NCI-H2171 treated with DMSO at 0.1 percent for 48 hours (cell line): Measurements from ENCODE around the gene ETFRF1.

ENCODE experiments used
- DNase-seq: peaks from one replicate; lab custom pipeline; 2025; lab: John Stamatoyannopoulos, UW

The ETFRF1 gene, protein sequence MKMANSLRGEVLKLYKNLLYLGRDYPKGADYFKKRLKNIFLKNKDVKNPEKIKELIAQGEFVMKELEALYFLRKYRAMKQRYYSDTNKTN

GRCh38 chr12:25195056-25195971 is at the start of gene ETFRF1, which contains the start of gene DNAI7:
Gene ETFRF1 (plus strand): TSS chr12:25195237. CDS start chr12:25203957, 8,720 bp downstream.
Gene DNAI7 (minus strand): TSS chr12:25195160. CDS start chr12:25195078, 82 bp downstream.
- DNase-seq, result peak; percentile 95

DNA sequence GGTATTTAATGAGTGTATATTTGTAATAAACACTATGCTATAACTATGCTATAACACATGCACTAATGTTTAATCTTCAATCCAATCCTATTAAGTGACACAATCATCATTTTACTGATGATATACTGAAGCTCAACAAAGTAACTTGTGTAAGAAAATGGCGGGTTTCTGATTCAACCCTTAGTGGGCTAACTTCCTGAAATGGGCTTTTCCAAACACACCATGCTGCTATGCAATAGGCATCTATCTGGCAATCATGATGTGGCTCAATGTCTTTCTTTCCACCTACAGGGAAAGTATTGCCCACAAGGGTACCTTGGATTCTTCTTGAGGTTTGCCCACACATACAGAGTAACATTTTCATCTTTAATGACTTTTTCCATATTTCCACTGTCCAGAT is 48.4 kb upstream of the ETFRF1 start:
- DNase-seq, result no peak

- no peak for DNase-seq
These were observed 43.6 kb upstream of the ETFRF1 start for GRCh38 chr12:25151476-25151875.

DNA sequence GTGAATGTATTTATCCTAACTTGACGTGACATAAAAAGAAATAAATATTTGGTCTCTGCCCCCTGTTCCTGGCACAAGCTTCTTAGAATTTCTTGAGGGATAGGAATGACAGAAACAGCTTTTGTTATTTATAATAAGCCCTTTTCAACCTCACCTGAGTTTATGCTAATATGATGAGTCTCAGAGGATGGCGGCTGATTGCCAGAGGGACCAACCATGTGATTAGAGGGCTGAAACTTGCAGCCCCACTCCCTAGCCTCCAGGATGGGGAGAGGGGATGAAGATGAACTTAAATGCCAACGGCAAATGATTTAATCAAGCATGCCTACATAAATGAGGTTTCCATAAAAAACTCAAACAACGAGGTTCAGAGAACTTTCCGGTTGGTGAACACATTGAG is 43.0 kb upstream of the ETFRF1 start:
- DNase-seq, result no peak

DNA sequence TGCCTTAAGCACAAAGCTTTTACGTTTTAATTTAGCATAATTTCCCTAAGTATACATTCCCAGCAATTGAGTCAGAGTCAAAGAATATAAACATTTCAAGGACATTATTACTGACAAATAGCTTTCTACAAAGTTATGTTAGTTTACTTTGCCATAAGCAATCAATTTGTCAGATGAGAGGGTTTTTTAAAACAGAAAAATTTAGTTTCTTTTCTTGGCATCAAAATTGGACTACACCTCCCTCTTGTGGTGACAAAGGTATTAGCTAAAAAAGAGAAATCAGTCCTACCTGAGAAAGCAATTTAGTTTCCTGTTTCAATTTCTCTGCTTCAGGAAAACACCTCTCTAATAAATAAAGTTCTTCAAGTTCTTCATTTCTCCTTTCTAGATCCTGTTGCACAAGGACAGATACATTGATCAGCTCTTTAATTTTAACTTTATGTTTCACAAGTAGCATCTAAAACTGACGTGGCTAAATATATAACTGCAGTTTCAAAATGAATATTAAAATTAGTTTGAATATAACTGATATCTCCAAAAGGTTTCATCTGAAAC is 39.9 kb upstream of the ETFRF1 start:
- peak; percentile 41 for DNase-seq

GRCh38 chr12:25156061-25156460 is 39.0 kb upstream of the ETFRF1 start:
- DNase-seq, result no peak

GRCh38 chr12:25162866-25163265 is 32.2 kb upstream of the ETFRF1 start:
- DNase-seq, result no peak

DNA sequence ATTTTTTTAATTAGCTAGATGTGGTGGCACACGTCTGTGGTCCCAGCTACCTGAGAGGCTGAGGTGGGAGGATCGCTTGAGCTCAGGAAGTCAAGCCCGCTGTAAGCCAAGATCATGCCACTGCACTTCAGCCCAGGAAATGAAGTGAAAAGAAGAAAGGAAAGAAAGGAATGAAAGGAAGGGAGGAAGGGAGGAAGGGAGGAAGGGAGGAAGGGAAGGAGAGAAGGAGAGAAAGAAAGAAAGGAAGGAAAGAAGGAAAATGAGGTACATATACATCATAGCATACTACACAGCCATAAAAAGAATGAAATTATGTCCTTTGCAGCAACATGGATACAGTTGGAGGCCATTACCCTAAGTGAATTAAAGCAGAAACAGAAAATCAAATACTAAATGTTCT is 12.3 kb upstream of the ETFRF1 start:
- DNase-seq, result no peak

DNA sequence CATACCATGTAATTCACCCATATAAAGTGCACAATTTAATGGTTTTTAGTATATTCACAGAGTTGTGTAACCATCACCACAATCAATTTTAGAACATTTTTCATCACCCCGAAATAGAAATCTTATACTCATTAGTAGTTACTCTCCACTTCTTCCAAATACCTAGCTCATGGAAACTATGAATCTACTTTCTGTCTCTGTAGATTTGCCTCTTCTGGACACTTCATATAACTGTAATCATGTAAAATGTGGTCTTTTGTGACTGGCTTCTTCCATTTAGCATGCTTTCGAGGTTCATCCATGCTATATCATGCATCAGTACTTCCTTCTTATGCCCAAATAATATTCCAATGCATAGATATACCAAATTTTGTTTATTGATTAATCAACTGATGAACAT is 10.9 kb upstream of the ETFRF1 start:
- DNase-seq, result no peak

DNA sequence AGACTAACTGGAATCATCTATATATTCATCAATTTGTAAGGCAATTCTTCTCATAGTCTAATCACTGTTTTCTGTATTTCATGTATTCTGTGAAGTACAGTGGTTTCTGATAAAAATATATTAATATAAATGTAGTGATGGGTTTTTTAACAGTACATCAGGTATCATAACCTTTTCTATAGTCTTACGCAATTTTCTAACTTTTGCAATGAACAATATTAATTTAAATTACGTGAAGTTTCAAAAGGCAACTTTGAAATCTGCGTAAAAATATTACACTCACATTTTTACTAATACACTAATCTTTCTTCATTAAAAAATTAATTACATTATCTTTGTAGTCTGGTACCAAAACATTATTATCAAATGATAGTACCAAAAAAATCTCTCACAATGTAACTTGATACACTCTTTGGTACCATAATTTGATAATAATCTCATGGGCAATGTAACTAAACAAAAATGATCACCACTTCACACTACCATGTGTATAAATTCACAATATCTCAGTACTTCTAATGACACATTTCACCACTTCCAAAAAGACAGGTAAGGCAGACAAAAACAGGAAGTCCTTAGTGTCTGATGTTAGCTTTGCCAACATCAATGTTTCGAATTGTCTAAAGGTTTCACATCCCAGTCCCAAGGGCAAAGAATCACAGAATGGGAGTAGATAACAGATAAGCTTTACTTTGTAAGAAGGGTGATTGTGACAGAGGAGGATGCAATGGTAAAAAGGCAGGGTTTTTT is 8.8 kb upstream of the ETFRF1 start:
- DNase-seq, result no peak

DNA sequence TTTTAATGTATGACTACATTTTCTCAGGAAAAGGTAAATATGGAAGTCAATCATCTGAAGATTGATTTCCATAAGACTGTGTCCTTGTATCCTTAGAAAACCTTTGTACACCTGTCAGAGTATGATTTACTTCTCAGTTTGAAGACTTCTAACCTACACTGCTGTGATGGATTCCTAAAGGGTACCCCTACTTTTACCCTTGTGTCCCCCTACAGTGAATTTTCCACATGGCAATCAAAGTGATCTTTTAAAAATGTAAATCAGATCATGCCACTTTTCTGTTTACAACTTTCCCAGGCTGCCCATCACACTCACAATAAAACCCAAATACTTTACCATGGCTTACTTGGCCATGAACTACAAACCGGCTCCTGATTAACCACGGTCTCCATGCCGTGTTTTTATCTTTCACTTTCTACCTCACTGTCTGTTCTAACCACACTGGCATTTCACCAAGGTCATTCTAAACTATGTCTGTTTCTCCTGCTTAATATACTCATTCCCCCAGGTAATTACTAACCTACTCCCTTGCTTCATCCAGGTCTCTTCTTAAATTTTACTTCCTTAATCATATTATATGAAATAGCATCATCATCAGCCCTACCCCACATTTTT is 8.1 kb upstream of the ETFRF1 start:
- no peak for DNase-seq

DNA sequence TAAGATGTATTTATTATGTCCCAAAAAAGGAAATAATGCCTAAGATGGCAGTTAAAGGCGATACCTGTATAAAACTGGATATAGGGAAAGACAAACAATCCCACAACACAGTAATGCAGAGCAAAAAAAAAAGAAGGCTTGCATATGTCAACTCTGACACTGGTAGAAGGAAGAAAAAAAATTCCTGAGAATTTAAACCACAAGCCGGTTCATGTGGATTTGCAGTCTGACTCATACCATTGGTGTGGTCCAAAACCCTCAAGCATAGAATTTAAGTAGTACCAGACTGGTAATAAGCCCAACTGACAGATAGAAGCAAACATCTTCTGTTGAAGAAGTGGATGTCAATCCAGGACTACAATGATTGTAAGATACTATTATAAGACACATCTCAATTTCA is 7.3 kb upstream of the ETFRF1 start:
- no peak for DNase-seq

- no peak for DNase-seq
These were observed 5.4 kb upstream of the ETFRF1 start for GRCh38 chr12:25189656-25190055.

DNA sequence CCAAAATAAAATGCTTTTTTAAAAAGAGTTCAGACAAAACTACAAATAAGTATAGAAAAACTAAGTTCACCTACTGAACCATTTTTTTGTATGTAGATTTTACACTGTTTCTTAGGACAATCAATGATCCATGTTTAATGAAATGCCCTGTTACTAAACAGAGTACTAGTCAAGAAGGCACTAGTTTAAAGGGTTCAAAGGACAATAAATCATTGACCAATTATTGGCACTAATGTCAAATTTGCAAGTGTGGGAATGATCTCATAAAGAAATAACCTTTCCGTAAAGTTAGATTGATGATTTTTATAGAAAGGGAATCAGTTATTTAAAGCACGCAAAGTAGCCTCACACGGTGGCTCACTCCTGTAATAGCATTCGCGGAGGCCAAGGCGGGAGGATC is 4.2 kb upstream of the ETFRF1 start:
- DNase-seq, result no peak

- no peak for DNase-seq
These were observed 823 bp upstream of the ETFRF1 start for GRCh38 chr12:25194214-25194613.

- no peak for DNase-seq
These were observed 348 bp upstream of the ETFRF1 start for GRCh38 chr12:25194722-25195055.

DNA sequence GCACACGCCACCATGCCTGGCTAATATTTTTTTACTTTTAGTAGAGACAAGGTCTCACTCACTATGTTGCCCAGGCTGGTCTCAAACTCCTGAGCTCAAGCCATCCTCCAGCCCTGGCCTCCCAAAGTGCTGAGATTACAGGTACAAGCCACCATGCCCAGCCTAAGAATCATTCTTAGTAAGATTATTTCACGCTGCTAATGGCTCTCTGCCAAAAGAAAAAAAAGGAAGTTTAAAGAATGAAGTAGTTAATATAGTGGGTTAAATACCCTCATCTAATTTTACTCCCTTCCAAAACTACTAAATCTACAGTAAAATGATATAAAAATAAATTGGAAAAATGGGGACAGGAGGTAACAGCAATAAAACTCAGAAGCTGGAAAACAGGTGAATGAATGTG is 2.6 kb downstream of the ETFRF1 start:
- DNase-seq, result no peak

DNA sequence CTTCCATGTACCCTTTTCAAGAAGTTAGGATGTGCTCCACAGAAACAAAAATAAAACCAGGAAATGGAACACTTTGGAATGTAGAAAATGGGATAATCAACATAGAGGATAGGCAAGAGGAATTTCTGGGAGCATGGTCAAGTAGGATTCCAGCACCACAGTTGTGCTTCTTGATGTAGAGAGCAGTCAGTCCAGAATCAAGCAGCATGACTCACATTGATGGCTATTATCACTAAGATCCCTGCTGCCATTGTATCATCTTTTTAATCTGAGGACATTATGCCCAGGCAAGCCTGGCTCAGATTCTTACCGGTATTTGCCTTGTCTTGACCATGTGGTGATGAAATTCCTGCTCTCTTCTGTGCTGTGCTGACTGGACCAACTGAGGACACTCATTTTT is 5.7 kb downstream of the ETFRF1 start:
- DNase-seq, result no peak

GRCh38 chr12:25202137-25202536 is 7.1 kb downstream of the ETFRF1 start:
- DNase-seq, result no peak

- no peak for DNase-seq
These were observed 12.4 kb downstream of the ETFRF1 start for GRCh38 chr12:25207411-25207810.

- DNase-seq, result no peak
These were observed 12.8 kb downstream of the ETFRF1 start for GRCh38 chr12:25207846-25208245.

- DNase-seq, result no peak
These were observed 13.5 kb downstream of the ETFRF1 start for GRCh38 chr12:25208554-25208953.
